Bronchus fibroblast of lung (primary cell): ENCODE measurements around the gene SSC5D. TPM values are rescaled to one million over a fixed set of nuclear protein-coding genes. Genes with fewer than 3 reads are reported as not detected.

Source experiments
- total RNA-seq: library from RNA; depleted of rRNA; stranded (reverse); fragments of >200 nt; gene quantifications from 2 replicates; pipeline ENCODE4 v1.2.3, GENCODE V29; 2015

Gene SSC5D
- total RNA-seq = 0.89 and 1.7 TPM in 2 replicates

GRCh38 chr19:55487924-55488687 is at the start of gene SSC5D:
Gene SSC5D, plus strand, starts transcription at chr19:55488436. Its CDS starts 154 bp downstream, at chr19:55488590.

DNA sequence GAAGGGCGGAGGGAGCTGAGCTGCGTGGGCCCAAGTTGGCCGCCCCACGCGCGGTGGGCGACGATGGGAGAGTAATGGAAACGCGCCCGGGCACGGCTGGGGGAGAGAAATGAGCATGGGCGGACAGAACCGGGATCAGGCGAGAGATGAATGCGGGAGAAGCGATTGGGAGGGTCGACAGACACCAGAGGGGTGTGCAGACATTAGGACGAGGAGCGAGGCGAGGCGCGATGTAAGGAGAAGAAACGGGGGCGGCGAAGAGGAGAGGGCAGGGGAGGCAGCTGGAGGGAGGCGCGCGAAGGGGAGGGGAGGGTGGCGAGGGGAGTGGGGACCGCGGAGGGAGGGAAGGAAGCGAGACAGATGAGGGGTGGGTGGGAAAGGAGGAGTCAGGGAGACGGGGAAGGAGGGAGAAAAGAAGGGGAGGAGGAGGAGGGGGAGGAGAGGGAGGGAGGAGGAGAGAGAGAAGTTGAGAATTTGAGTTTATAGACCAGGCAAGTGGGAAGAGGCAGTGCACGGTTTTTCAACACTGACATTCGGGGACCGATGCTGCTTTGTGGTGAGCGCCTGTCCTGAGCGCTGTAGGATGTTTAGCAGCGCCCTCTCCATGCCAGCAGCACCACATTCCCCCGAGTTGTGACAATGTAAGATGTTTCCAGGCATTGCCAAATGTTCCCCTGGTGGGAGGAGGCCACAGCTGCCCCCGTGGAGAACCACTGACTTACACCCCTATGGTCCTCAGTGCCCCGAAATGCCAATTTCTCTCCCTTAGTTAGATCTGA is 45.0 kb upstream of the SSC5D start, which contains the start of gene SHISA7:
Gene SHISA7 (minus strand): TSS at position 256 of the 779 bp plus-strand sequence. CDS start 437 bp downstream, outside the sequence.

GRCh38 chr19:55461259-55461973 is 26.8 kb upstream of the SSC5D start, which contains the start of gene ISOC2:
Gene ISOC2, minus strand, starts transcription at chr19:55461642. Its CDS starts 5,156 bp downstream, at chr19:55456486.

GRCh38 chr19:55464662-55465054 is 23.6 kb upstream of the SSC5D start, which contains the start of gene C19orf85:
Gene C19orf85, minus strand, starts transcription at chr19:55464751. Its CDS starts 197 bp downstream, at chr19:55464554.

GRCh38 chr19:55476100-55476775 is 12.0 kb upstream of the SSC5D start, which contains the start of gene ZNF628:
Gene ZNF628, plus strand, starts transcription at chr19:55476617. Its CDS starts 3,294 bp downstream, at chr19:55479911.

GRCh38 chr19:55484593-55485438 is 3.4 kb upstream of the SSC5D start, which contains the start of gene NAT14:
Gene NAT14, plus strand, starts transcription at chr19:55485188. Its CDS starts 521 bp downstream, at chr19:55485709.

GRCh38 chr19:55536951-55537740 is 48.9 kb downstream of the SSC5D start, which contains the start of gene SBK2:
Gene SBK2, minus strand, starts transcription at chr19:55537133. Its CDS starts 839 bp downstream, at chr19:55536294.

GRCh38 chr19:55545443-55545842 is 57.2 kb downstream of the SSC5D start, which contains the start of gene SBK3:
Gene SBK3, minus strand, starts transcription at chr19:55545543. Its CDS starts 0 bp downstream, at chr19:55545543.

Other genes starting within 250 kb of the SSC5D start
- gene PPP6R1, start 229.4 kb upstream of the SSC5D start, total RNA-seq = 30.8 and 31.7 TPM in 2 replicates
- 51.3 and 58.7 TPM in 2 replicates for gene HSPBP1, start 208.3 kb upstream of the SSC5D start, total RNA-seq
- 4.9 and 5.8 TPM in 2 replicates for gene BRSK1, start 204.4 kb upstream of the SSC5D start, total RNA-seq
- gene TMEM150B, start 163.1 kb upstream of the SSC5D start, total RNA-seq = not detected in 2 replicates
- 5.5 and 7.4 TPM in 2 replicates for gene KMT5C, start 148.6 kb upstream of the SSC5D start, total RNA-seq
- gene COX6B2, start 133.7 kb upstream of the SSC5D start, total RNA-seq = 0.30 TPM in 1 of 2 replicates, not detected in the other
- not detected in 2 replicates for gene GARIN5B, start 125.2 kb upstream of the SSC5D start, total RNA-seq
- 2.4 and 10.4 TPM in 2 replicates for gene IL11, start 118.0 kb upstream of the SSC5D start, total RNA-seq
- gene TMEM190, start 111.6 kb upstream of the SSC5D start, total RNA-seq = not detected in 2 replicates
- gene TMEM238, start 104.1 kb upstream of the SSC5D start, total RNA-seq = 0.17 and 1.8 TPM in 2 replicates
- 462 and 817 TPM in 2 replicates for gene RPL28, start 102.5 kb upstream of the SSC5D start, total RNA-seq
- 249 and 263 TPM in 2 replicates for gene UBE2S, start 80.6 kb upstream of the SSC5D start, total RNA-seq
- gene SHISA7, start 45.1 kb upstream of the SSC5D start, total RNA-seq = not detected in 2 replicates
- 74.8 and 86.4 TPM in 2 replicates for gene ISOC2, start 26.8 kb upstream of the SSC5D start, total RNA-seq
- not detected in 2 replicates for gene C19orf85, start 23.7 kb upstream of the SSC5D start, total RNA-seq
- gene ZNF628, start 11.8 kb upstream of the SSC5D start, total RNA-seq = 5.4 and 9.4 TPM in 2 replicates
- gene NAT14, start 3.2 kb upstream of the SSC5D start, total RNA-seq = 25.1 and 29.8 TPM in 2 replicates
- gene SBK2, start 48.7 kb downstream of the SSC5D start, total RNA-seq = not detected in 2 replicates
- 0.15 TPM in 1 of 2 replicates, not detected in the other for gene SBK3, start 57.1 kb downstream of the SSC5D start, total RNA-seq
- 5.0 and 5.2 TPM in 2 replicates for gene ZNF579, start 92.4 kb downstream of the SSC5D start, total RNA-seq
- 4.5 and 4.9 TPM in 2 replicates for gene FIZ1, start 111.1 kb downstream of the SSC5D start, total RNA-seq
- gene ZNF524, start 111.9 kb downstream of the SSC5D start, total RNA-seq = 19.3 and 19.7 TPM in 2 replicates
- 2.4 and 3.2 TPM in 2 replicates for gene ZNF865, start 117.2 kb downstream of the SSC5D start, total RNA-seq
- gene ZNF784, start 136.1 kb downstream of the SSC5D start, total RNA-seq = 1.9 and 3.0 TPM in 2 replicates
- 10.4 and 15.0 TPM in 2 replicates for gene ZNF580, start 152.6 kb downstream of the SSC5D start, total RNA-seq
- 20.5 and 26.3 TPM in 2 replicates for gene ZNF581, start 155.2 kb downstream of the SSC5D start, total RNA-seq
- 14.7 and 15.6 TPM in 2 replicates for gene CCDC106, start 159.8 kb downstream of the SSC5D start, total RNA-seq
- gene U2AF2, start 166.6 kb downstream of the SSC5D start, total RNA-seq = 197 and 225 TPM in 2 replicates
- gene EPN1, start 186.8 kb downstream of the SSC5D start, total RNA-seq = 103 and 112 TPM in 2 replicates
- not detected in 2 replicates for gene NLRP9, start 250.0 kb downstream of the SSC5D start, total RNA-seq